Renal cortical epithelial cell (primary cell): Measurements from ENCODE around the gene RREB1. TPM values are rescaled to one million over a fixed set of nuclear protein-coding genes. Genes with fewer than 3 reads are reported as not detected.
"Not testable (repeated sequence)": the region's sequence is repeated elsewhere in the genome, so short reads cannot be mapped to it uniquely, and the experiment has no call there.

Experiments
- DNase-seq: peaks from one replicate; pipeline ENCODE4 v3.0.0-alpha.2; 2011; ENCODE audit warnings: low read depth
- total RNA-seq: library from RNA; depleted of rRNA; stranded (reverse); fragments of >200 nt; gene quantifications from 2 replicates; pipeline ENCODE4 v1.2.3, GENCODE V29; 2014

Gene RREB1
- total RNA-seq, 1 donor from 2014 or later = 42.6 TPM

GRCh38 chr6:7262746-7263518 lies 155.2 kb downstream of the RREB1 start:
- no peak for DNase-seq

- DNase-seq = not testable (repeated sequence)
Observed at GRCh38 chr6:7263519-7263805, 155.7 kb downstream of the RREB1 start.

- DNase-seq = no peak
Observed at GRCh38 chr6:7264041-7264440, 156.3 kb downstream of the RREB1 start.

- DNase-seq = no peak
Observed at GRCh38 chr6:7264686-7265384, 157.1 kb downstream of the RREB1 start.

- DNase-seq = not testable (repeated sequence)
Observed at GRCh38 chr6:7265385-7265726, 157.6 kb downstream of the RREB1 start.

- DNase-seq = no peak
Observed at GRCh38 chr6:7267071-7267465, 159.3 kb downstream of the RREB1 start.

GRCh38 chr6:7267466-7268091 lies 159.8 kb downstream of the RREB1 start:
- DNase-seq = peak; percentile 98

GRCh38 chr6:7268362-7268761 lies 160.6 kb downstream of the RREB1 start:
- no peak for DNase-seq

- no peak for DNase-seq
Observed at GRCh38 chr6:7268816-7269555, 161.2 kb downstream of the RREB1 start.

GRCh38 chr6:7269816-7270215 lies 162.1 kb downstream of the RREB1 start:
- no peak for DNase-seq

- DNase-seq = peak; percentile 7
Observed at GRCh38 chr6:7270320-7271204, 162.8 kb downstream of the RREB1 start.

- DNase-seq = no peak
Observed at GRCh38 chr6:7271205-7271534, 163.4 kb downstream of the RREB1 start.

GRCh38 chr6:7273709-7274108 lies 165.9 kb downstream of the RREB1 start:
- DNase-seq = no peak

GRCh38 chr6:7274525-7274924 lies 166.8 kb downstream of the RREB1 start:
- DNase-seq = not testable (repeated sequence)

GRCh38 chr6:7276199-7276524 lies 168.4 kb downstream of the RREB1 start:
- no peak for DNase-seq

GRCh38 chr6:7282097-7282906 lies 174.5 kb downstream of the RREB1 start:
- no peak for DNase-seq

- DNase-seq = no peak
Observed at GRCh38 chr6:7283676-7284075, 175.9 kb downstream of the RREB1 start.

- no peak for DNase-seq
Observed at GRCh38 chr6:7285416-7285815, 177.7 kb downstream of the RREB1 start.

GRCh38 chr6:7290079-7290478 lies 182.3 kb downstream of the RREB1 start:
- no peak for DNase-seq

GRCh38 chr6:7292596-7293255 lies 185.0 kb downstream of the RREB1 start:
- no peak for DNase-seq
